Sigmoid colon (tissue), 4 donors: ENCODE results near the gene TRERF1.

ENCODE experiments used
- POLR2A ChIP-seq, 2 donors: fragments of 450-650 bp; IDR thresholded peaks; one replicate each; pipeline ENCODE4 v1.6.1; 2016; ENCODE audit warnings: antibody characterized with exemption in 2 of 2, mild to moderate bottlenecking in 2 of 2, moderate library complexity in 2 of 2
- POLR2AphosphoS5 ChIP-seq, 4 donors: sonication (generic); formaldehyde crosslinking; IDR thresholded peaks; one replicate each; pipeline ENCODE4 v1.6.1; 2017; ENCODE audit warnings: antibody characterized with exemption in 4 of 4
- TF ChIP-seq, protein P1 (sequence below), 4 experiments: fragments of 450-650 bp in 3 of 4; fragments of 200-600 bp in 1 of 4; IDR thresholded peaks; one replicate each; pipeline ENCODE4 v1.5.1; 2016 to 2019; ENCODE audit warnings: antibody characterized with exemption in 4 of 4, mild to moderate bottlenecking in 3 of 4, moderate library complexity in 2 of 4

- TF ChIP-seq, protein P1, sequence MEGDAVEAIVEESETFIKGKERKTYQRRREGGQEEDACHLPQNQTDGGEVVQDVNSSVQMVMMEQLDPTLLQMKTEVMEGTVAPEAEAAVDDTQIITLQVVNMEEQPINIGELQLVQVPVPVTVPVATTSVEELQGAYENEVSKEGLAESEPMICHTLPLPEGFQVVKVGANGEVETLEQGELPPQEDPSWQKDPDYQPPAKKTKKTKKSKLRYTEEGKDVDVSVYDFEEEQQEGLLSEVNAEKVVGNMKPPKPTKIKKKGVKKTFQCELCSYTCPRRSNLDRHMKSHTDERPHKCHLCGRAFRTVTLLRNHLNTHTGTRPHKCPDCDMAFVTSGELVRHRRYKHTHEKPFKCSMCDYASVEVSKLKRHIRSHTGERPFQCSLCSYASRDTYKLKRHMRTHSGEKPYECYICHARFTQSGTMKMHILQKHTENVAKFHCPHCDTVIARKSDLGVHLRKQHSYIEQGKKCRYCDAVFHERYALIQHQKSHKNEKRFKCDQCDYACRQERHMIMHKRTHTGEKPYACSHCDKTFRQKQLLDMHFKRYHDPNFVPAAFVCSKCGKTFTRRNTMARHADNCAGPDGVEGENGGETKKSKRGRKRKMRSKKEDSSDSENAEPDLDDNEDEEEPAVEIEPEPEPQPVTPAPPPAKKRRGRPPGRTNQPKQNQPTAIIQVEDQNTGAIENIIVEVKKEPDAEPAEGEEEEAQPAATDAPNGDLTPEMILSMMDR (IDR thresholded peaks at IDR 0.05), result no peak
- TF ChIP-seq POLR2A (IDR thresholded peaks at IDR 0.05), result no peak
- no peak for TF ChIP-seq POLR2AphosphoS5 (IDR thresholded peaks at IDR 0.05)
Observed at GRCh38 chr6:42484261-42484660, 32.5 kb upstream of the TRERF1 start.
